H9 (cell line): Measurements from ENCODE around the gene PODNL1. TPM values are rescaled to one million over a fixed set of nuclear protein-coding genes. Genes with fewer than 3 reads are reported as not detected.

ENCODE experiments used
- DNase-seq: peaks from one replicate; pipeline ENCODE4 v3.0.0-alpha.2; 2017
- H2AFZ ChIP-seq: one replicate; pipeline ENCODE4 v1.6.1; 2013; ENCODE audit warnings: mild to moderate bottlenecking, low read length, control low read depth, moderate library complexity
- H2AK5ac ChIP-seq: 2 replicates; pipeline ENCODE4 v1.6.1; 2013; ENCODE audit warnings: low read length, control low read depth, mixed read lengths; ENCODE audit not compliant: insufficient read length
- H2BK120ac ChIP-seq: one replicate; pipeline ENCODE4 v1.6.1; 2013; ENCODE audit warnings: low read depth, mild to moderate bottlenecking, low read length, control low read depth, inconsistent platforms; ENCODE audit not compliant: poor library complexity, severe bottlenecking
- H2BK12ac ChIP-seq: 2 replicates; pipeline ENCODE4 v1.6.1; 2013; ENCODE audit warnings: low read length, control low read depth, mixed read lengths, low read depth; ENCODE audit not compliant: insufficient read length
- H2BK15ac ChIP-seq: 2 replicates; pipeline ENCODE4 v1.6.1; 2013; ENCODE audit warnings: low read depth, low read length, control low read depth
- H2BK20ac ChIP-seq: one replicate; pipeline ENCODE4 v1.6.1; 2013; ENCODE audit warnings: low read depth, mild to moderate bottlenecking, low read length, control low read depth, inconsistent platforms; ENCODE audit not compliant: poor library complexity, severe bottlenecking
- H2BK5ac ChIP-seq: 2 replicates; pipeline ENCODE4 v1.6.1; 2013; ENCODE audit warnings: low read length, control low read depth, mixed read lengths; ENCODE audit not compliant: insufficient read length
- H3K14ac ChIP-seq: 2 replicates; pipeline ENCODE4 v1.6.1; 2013; ENCODE audit warnings: low read length, control low read depth; ENCODE audit not compliant: insufficient read depth
- H3K18ac ChIP-seq: 2 replicates; pipeline ENCODE4 v1.6.1; 2013; ENCODE audit warnings: low read depth, mild to moderate bottlenecking, mixed read lengths, low read length, control low read depth; ENCODE audit not compliant: insufficient read length
- H3K23ac ChIP-seq: 2 replicates; pipeline ENCODE4 v1.6.1; 2013; ENCODE audit warnings: low read length, control low read depth, mixed read lengths, low read depth; ENCODE audit not compliant: insufficient read length
- H3K23me2 ChIP-seq: 2 replicates; pipeline ENCODE4 v1.6.1; 2013; ENCODE audit warnings: low read depth, mild to moderate bottlenecking, mixed read lengths, low read length, control low read depth; ENCODE audit not compliant: insufficient read length, poor library complexity, severe bottlenecking
- H3K27ac ChIP-seq: 2 replicates; pipeline ENCODE4 v1.5.1; 2013; ENCODE audit warnings: low read length, control low read depth, mixed read lengths, low read depth; ENCODE audit not compliant: insufficient read length
- H3K27me3 ChIP-seq: 2 replicates; pipeline ENCODE4 v1.6.1; 2013; ENCODE audit warnings: low read length, control low read depth, inconsistent platforms; ENCODE audit not compliant: insufficient read depth
- H3K4ac ChIP-seq: 2 replicates; pipeline ENCODE4 v1.6.1; 2013; ENCODE audit warnings: low read depth, mild to moderate bottlenecking, control low read depth, inconsistent platforms, low read length, moderate library complexity
- H3K4me1 ChIP-seq: 2 replicates; pipeline ENCODE4 v1.6.1; 2013; ENCODE audit warnings: low read length, control low read depth, inconsistent platforms; ENCODE audit not compliant: insufficient read depth
- H3K4me2 ChIP-seq: 2 replicates; pipeline ENCODE4 v1.6.1; 2013; ENCODE audit warnings: low read length, control low read depth, mixed read lengths; ENCODE audit not compliant: insufficient read length, insufficient read depth
- H3K56ac ChIP-seq: 2 replicates; pipeline ENCODE4 v1.6.1; 2013; ENCODE audit warnings: low read depth, mild to moderate bottlenecking, mixed read lengths, low read length, control low read depth; ENCODE audit not compliant: insufficient read length
- H3K79me1 ChIP-seq: 2 replicates; pipeline ENCODE4 v1.6.1; 2013; ENCODE audit warnings: low read depth, mild to moderate bottlenecking, moderate library complexity, low read length, control low read depth, inconsistent platforms; ENCODE audit not compliant: insufficient read depth, poor library complexity, severe bottlenecking
- H3K79me2 ChIP-seq: 2 replicates; pipeline ENCODE4 v1.6.1; 2013; ENCODE audit warnings: low read length, control low read depth, inconsistent platforms; ENCODE audit not compliant: insufficient read depth
- H3K9ac ChIP-seq: 2 replicates; pipeline ENCODE4 v1.6.1; 2013; ENCODE audit warnings: low read length, control low read depth, mixed read lengths; ENCODE audit not compliant: insufficient read length; ENCODE audit errors: extremely low read depth
- H3K9me3 ChIP-seq: one replicate; pipeline ENCODE4 v1.6.1; 2013; ENCODE audit warnings: low read depth, low read length, inconsistent platforms; ENCODE audit not compliant: control insufficient read depth
- H3T11ph ChIP-seq: one replicate; pipeline ENCODE4 v1.6.1; 2013; ENCODE audit warnings: mild to moderate bottlenecking, low read length, control low read depth, inconsistent platforms
- H4K20me1 ChIP-seq: one replicate; pipeline ENCODE4 v1.6.1; 2013; ENCODE audit not compliant: control insufficient read depth, insufficient read length, insufficient read depth
- H4K5ac ChIP-seq: 2 replicates; pipeline ENCODE4 v1.6.1; 2013; ENCODE audit warnings: low read depth, mild to moderate bottlenecking, mixed read lengths, low read length, control low read depth; ENCODE audit not compliant: insufficient read length
- H4K8ac ChIP-seq: replicated peaks from 2 replicates; pipeline ENCODE4 v1.6.1; 2013; ENCODE audit warnings: low read length, control low read depth, mixed read lengths, low read depth; ENCODE audit not compliant: insufficient read length
- H4K91ac ChIP-seq: 2 replicates; pipeline ENCODE4 v1.6.1; 2013; ENCODE audit warnings: low read depth, mild to moderate bottlenecking, moderate library complexity, mixed read lengths, low read length, control low read depth; ENCODE audit not compliant: insufficient read length
- H3K27ac Mint-ChIP-seq, 3 experiments: 2 replicates in 2 of 3; 3 replicates in 1 of 3; pipeline ENCODE4 v1.8.0; 2020 to 2021; ENCODE audit warnings: mixed read lengths in 3 of 3, mild to moderate bottlenecking in 1 of 3, moderate library complexity in 1 of 3
- H3K27me3 Mint-ChIP-seq: 2 replicates; pipeline ENCODE4 v1.8.0; 2021; ENCODE audit warnings: low read depth, mild to moderate bottlenecking, moderate library complexity, mixed read lengths
- H3K36me3 Mint-ChIP-seq, 3 experiments: 2 replicates in 2 of 3; 3 replicates in 1 of 3; pipeline ENCODE4 v1.8.0; 2020 to 2021; ENCODE audit warnings: low read depth in 3 of 3, mixed read lengths in 3 of 3; ENCODE audit not compliant: insufficient read depth in 1 of 3
- H3K4me1 Mint-ChIP-seq, 2 experiments: 2 replicates each; pipeline ENCODE4 v1.8.0; 2020; ENCODE audit warnings: mixed read lengths in 2 of 2
- H3K4me3 Mint-ChIP-seq, 2 experiments: 2 replicates in 1 of 2; 3 replicates in 1 of 2; pipeline ENCODE4 v1.8.0; 2020 to 2021; ENCODE audit warnings: mild to moderate bottlenecking in 2 of 2, mixed read lengths in 2 of 2, moderate library complexity in 1 of 2
- H3K9me3 Mint-ChIP-seq, 2 experiments: 2 replicates in 1 of 2; 3 replicates in 1 of 2; pipeline ENCODE4 v1.8.0; 2020; ENCODE audit warnings: mild to moderate bottlenecking in 2 of 2, mixed read lengths in 2 of 2, moderate library complexity in 1 of 2
- CTCF ChIP-seq: fragments of 200-600 bp; sonication (generic); conservative IDR thresholded peaks from 3 replicates; pipeline ENCODE4 v1.8.0; 2021; ENCODE audit warnings: antibody characterized with exemption, mild to moderate bottlenecking
- WGBS: extraction: QIAGEN DNeasy Blood & Tissue Kit; methylation state at CpG from one replicate; pipeline ENCODE4 v1.1.7; 2013; ENCODE audit warnings: missing lambda C conversion rate, low lambda C conversion rate, mixed read lengths; ENCODE audit not compliant: insufficient read length; ENCODE audit errors: extremely low coverage; 5-methylcytosine and 5-hydroxymethylcytosine counted together
- total RNA-seq: library from RNA; stranded (reverse); gene quantifications from 2 replicates; pipeline ENCODE4 v1.2.1, GENCODE V29; 2021

PODNL1 gene
- total RNA-seq, 1 experiment from 2014 or later = 0.68 TPM

GRCh38 chr19:13905634-13906520 is 32.3 kb downstream of the PODNL1 start, which contains the start of the genes BRME1 and CC2D1A:
Gene BRME1 (minus strand): TSS chr19:13906117. CDS start chr19:13904892, 1,225 bp downstream.
Gene CC2D1A (plus strand): TSS chr19:13906201. CDS start chr19:13906442, 241 bp downstream.
- H3K79me2 ChIP-seq = no peaks in the 10 kb centered on the region
- Mint-ChIP-seq H3K27me3 (peaks cover 14% of the 10 kb centered on the region), H3K27ac (peak within 1 kb of the TSS in 2 of 3 experiments; percentile 48 to 82; a peak in 3 of 7 replicates), H3K9me3 (peaks cover 0 to 2% of the 10 kb centered on the region in 2 experiments; a peak in 2 of 5 replicates), H3K4me3 (peak within 1 kb of the TSS; percentile 81 to 86), H3K4me1 (peaks cover 9 to 10% of the 10 kb centered on the region in 2 experiments), H3K36me3 (peaks cover 6 to 16% (median 11%) of the 10 kb centered on the region in 3 experiments; a peak in 6 of 7 replicates)
- H2BK5ac ChIP-seq = no peak within 1 kb of the TSS
- H4K20me1 ChIP-seq = no peaks in the 10 kb centered on the region
- no peak within 1 kb of the TSS for H2BK20ac ChIP-seq
- no peak within 1 kb of the TSS; the same call in 1 of the 2 replicates for H2BK15ac ChIP-seq
- no peak within 1 kb of the TSS for H2AK5ac ChIP-seq
- no peak within 1 kb of the TSS for H2BK12ac ChIP-seq
- H2AFZ ChIP-seq = no peak within 1 kb of the TSS
- no peak within 1 kb of the TSS for H4K5ac ChIP-seq
- WGBS = no CpG with 5 or more reads among the region's 86 CpGs
- H3K23ac ChIP-seq = no peak within 1 kb of the TSS
- no peak within 1 kb of the TSS; the same call in 1 of the 2 replicates for H3K14ac ChIP-seq
- no peak within 1 kb of the TSS for H4K8ac ChIP-seq
- no peaks in the 10 kb centered on the region for H3K4me1 ChIP-seq
- H3K27ac ChIP-seq = no peak within 1 kb of the TSS
- no peaks in the 10 kb centered on the region for H3K9me3 ChIP-seq
- DNase-seq = peak; percentile 94
- no peaks in the 10 kb centered on the region for H3K27me3 ChIP-seq
- no peak within 1 kb of the TSS for H4K91ac ChIP-seq
- no peaks in the 10 kb centered on the region for H3K79me1 ChIP-seq
- no peak; the same call in 2 of the 3 replicates for TF ChIP-seq CTCF
- peak within 1 kb of the TSS; percentile 46 for H3K18ac ChIP-seq
- H3K4me2 ChIP-seq = peak within 1 kb of the TSS; percentile 80
- no peak within 1 kb of the TSS for H2BK120ac ChIP-seq
- peak within 1 kb of the TSS; percentile 67 for H3K9ac ChIP-seq
- peaks cover 10% of the 10 kb centered on the region for H3K23me2 ChIP-seq
- H3K4ac ChIP-seq = no peak within 1 kb of the TSS
- no peak within 1 kb of the TSS for H3T11ph ChIP-seq
- no peak within 1 kb of the TSS for H3K56ac ChIP-seq
